Measurements from ENCODE around the gene IRF5.
"Not testable (repeated sequence)": the region's sequence is repeated elsewhere in the genome, so short reads cannot be mapped to it uniquely, and the experiment has no call there.

The IRF5 gene

DNA sequence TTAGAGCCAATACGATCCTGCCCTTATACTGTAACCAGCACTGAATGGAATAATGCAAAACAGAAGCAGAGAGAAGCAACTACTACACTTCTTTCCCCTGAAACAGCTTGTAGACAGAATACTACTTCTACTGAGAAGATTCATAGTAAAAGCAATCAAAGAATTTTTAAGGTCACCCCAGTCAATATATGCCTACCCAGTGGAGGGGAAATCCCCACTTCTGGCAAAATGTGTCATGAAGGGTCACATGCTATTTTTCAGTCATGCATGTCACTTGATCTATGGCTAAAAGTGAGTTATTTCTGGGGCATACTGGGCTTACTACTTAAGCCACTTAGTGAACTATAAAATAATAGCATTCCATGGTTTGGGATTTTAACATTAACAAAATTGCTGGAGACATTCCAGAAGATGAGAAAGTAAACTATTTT, 25.6 kb downstream of the IRF5 start:
- no peak for DNase-seq

DNA sequence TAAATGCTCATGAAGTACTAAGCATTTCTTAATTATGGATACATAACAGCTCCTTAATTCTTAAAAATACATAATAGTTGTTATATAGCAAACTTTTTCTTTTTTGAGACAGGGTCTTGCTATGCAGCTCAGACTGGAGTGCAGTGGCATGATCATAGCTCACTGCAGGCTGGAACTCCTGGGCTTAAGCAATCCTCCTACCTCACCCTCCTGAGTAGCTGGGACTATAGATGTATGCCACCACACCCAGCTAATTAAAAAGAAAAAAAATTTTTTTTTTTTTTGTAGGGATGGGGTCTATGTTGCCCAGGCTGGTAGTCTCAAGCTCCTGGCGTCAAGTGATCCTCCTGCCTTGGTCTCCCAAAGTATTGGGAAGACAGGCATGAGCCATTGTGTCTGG, 30.9 kb downstream of the IRF5 start:
- no peak for DNase-seq

DNA sequence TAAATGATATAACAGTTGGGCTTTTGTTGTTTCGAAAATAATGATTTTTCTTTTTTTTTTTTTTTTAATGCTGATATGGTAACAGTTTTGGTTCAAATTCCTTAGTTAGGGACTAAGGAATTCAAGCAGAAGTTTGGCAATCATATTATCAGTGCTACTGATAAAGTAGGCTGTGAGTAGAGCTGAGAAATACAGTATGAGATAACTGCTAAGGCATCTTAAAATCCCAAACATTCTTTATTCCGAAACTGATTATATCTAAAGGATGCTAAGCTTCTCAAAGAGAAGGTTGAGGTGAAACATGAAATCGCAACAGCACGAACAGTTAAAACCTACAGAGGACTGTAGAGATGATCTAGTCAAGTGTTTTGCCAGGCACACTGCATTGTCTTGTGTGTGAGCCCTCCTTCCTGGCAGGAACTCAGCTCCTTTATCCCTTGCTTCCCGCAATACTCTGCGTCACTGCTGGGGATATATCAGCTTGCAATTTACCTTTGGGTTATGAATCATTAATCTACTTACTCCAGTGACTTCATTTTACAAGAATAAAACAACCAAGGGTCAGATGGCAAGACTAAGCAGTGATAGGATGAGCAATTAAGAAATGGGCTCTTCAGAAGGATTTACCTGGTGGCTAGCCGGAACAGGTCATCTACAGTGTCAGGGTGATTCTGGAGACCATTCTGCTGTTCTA, 36.7 kb downstream of the IRF5 start:
- no peak for DNase-seq

DNA sequence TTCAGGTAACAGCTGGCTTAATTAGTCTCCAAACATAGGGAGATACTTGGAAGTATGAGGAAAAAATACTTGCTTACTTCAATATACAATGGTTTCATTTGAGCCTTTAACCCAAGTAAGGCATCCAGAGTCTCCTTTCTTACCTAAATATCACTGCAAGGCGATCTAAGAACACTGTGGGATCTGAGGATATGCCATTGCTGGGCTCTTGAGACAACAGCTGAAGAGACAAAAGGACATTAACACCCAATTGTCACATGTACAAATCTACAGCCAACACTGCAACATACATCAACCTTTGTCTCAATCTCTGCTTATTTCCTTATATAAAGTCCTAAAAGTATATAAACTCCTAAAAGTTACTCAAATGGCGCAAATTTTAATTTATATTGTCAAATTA, 44.4 kb downstream of the IRF5 start:
- DNase-seq, result no peak

DNA sequence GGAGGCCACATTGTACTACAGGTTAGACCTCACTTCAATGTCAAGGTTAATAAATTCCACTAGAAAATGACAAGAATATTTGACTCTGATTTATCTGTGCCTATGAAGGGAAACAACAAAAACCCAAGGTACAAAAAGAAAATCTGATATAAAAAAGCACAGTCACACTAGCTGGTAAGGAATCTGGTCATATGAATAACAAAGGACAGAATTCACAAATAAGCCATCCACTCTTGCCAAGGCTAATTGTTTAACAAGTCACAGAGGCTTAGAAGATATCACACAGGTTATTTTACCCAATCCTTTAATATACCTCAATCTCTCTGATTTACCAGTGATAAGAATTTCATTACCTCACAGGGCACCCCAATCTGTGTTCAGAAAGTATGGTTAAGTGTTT, 47.9 kb downstream of the IRF5 start:
- no peak for DNase-seq

DNA sequence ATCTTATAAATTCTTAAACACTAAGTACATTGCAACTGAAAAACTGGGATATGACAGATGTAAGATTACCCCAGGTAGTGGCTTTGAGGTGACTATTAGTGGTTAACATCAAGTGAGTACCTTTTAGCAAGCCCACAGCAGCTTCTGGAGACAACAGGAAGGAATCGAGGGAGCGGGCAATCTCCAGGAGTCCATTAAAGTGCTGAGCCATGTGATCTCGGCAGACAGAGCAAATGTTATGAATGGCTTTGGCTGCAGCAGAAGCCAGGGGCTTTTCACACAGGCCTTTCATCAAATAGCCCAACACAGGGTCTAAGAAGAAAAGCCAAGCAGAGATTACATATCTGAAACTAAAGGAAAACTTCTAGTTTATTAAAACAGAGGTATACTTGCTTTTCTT, 48.9 kb downstream of the IRF5 start:
- DNase-seq, result no peak

DNA sequence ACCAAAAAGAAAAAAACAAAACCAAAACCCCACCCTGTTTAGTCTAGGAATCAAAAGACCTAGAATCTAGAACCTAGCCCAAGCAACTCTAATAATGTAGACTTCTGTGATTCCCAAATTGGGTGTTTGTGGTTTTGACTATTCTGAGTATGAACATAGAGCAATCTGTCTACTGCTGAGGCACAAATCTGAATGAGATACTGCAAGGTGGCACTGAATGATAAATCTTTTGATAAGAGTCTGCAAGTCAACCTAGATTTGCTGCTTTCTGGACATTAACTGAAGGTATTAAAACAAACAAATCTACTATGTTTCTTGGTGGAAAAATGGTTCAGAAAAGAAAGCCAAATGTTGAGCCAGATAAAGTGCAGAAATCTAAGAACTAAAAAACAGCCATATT, 50.6 kb downstream of the IRF5 start:
- no peak for DNase-seq

DNA sequence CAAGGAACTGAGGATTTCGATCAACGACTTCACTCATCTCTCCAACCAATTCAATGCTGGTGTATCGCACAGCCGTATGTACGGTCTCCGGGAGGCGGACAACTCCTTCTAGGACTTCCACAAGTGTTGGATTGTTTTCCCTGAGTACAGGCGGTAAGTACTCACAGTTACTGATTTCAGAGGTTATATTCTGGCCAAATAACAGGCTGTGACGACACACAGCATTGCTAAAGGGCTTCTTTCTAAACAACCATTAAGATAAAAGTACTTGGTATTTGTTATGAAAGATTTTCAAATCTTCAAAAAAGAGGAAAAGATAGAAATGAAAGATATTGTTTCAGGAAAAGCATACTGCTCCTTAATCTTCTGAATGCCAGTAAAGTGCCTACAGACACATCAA, 52.2 kb downstream of the IRF5 start:
- no peak for DNase-seq

DNA sequence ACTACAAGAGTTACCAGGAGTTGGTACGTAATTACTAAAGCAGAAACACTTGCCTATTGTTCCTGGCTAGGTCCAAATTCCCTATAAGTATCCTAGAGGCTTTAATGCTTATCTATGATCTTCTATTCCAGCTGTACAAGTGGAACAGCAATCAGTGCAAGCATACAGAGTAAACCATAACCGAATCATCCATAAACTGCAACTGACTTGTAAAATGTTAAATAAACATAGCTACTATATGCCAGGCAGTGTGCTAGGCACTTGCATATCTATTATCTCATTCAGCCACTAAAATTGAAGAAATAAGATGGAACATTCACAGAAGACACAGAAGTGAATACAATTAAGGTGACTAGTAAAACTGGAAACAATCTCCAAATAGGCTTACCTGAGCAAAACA, 55.7 kb downstream of the IRF5 start:
- DNase-seq, result no peak

DNA sequence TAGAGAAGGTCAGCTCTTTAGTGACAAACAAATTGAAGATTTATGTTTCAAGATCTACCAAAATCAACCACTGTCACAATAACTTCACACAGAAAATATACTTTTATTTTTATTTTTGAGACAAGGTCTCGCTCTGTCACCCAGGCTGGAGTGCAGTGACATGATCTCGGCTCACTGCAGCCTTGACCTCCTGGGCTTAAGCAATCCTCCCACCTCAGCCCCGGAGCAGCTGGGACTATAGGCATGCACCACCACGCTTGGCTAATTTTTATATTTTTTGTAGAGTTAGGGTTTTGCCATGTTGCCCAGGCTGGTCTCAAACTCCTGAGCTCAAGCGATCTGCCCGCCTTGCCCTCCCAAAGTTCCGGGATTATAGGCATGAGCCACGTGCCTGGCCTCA, 56.8 kb downstream of the IRF5 start:
- DNase-seq, result not testable (repeated sequence)

DNA sequence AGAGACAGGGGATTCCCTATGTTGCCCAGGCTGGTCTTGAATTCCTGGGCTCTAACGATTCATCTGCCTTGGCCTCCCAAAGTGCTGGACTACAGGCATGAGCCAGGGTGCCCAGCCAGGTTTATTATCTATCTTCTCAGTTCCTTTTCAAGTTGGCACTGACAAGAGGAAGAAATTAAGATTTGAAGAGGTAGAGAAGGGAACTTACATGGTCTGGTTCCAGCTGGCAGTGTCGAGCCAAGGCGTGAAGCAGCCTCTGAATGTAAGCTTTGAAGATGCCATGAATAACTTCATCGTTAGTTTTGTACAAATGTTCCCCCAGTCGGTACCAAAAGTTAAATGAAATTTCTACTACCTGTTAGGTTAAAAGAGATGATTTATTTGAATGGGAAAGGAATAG, 59.5 kb downstream of the IRF5 start:
- no peak for DNase-seq
